H1 (cell line): ENCODE data around the gene CCN6. TPM values are rescaled to one million over a fixed set of nuclear protein-coding genes. Genes with fewer than 3 reads are reported as not detected.

ENCODE experiments used
- CTCF ChIA-PET: fragments of 300-600 bp; sonication (Branson Sonifier 250); formaldehyde crosslinking; loops from one replicate; lab custom pipeline; 2021; ENCODE audit not compliant: partially characterized antibody; lab: Charles Lee
- POLR2A ChIA-PET: fragments of 300-600 bp; sonication (Branson Sonifier 250); formaldehyde crosslinking; loops from one replicate; lab custom pipeline; 2021; ENCODE audit warnings: inconsistent platforms; ENCODE audit not compliant: partially characterized antibody; lab: Charles Lee
- DNase-seq, 2 experiments: peaks; one replicate each; pipeline versions ENCODE4 v3.0.0 to v3.0.0-alpha.2; 2010 to 2022; ENCODE audit warnings: low spot score in 2 of 2, low read depth in 1 of 2, mixed read lengths in 1 of 2
- FAIRE-seq: peaks from 2 replicates; lab custom pipeline; 2011; peaks lifted over from hg19 to GRCh38; lab: Jason Lieb, UNC
- H2AFZ ChIP-seq: 2 replicates; pipeline ENCODE4 v1.8.1; 2012; ENCODE audit warnings: low read length, inconsistent platforms
- H2AK5ac ChIP-seq: 2 replicates; pipeline ENCODE4 v1.6.1; 2013; ENCODE audit warnings: low read depth, low read length
- H2BK120ac ChIP-seq: replicated peaks from 2 replicates; pipeline ENCODE3; 2013; ENCODE audit warnings: low read depth, low read length, inconsistent platforms
- H2BK12ac ChIP-seq: 2 replicates; pipeline ENCODE4 v1.6.1; 2013; ENCODE audit warnings: low read depth, low read length
- H2BK15ac ChIP-seq: 2 replicates; pipeline ENCODE4 v1.6.1; 2013; ENCODE audit warnings: low read length
- H2BK20ac ChIP-seq: 2 replicates; pipeline ENCODE4 v1.6.1; 2013; ENCODE audit warnings: low read length
- H2BK5ac ChIP-seq: 2 replicates; pipeline ENCODE4 v1.6.1; 2013; ENCODE audit warnings: low read depth, low read length
- H3K14ac ChIP-seq: 2 replicates; pipeline ENCODE4 v1.6.1; 2013; ENCODE audit warnings: inconsistent platforms; ENCODE audit not compliant: insufficient read length
- H3K18ac ChIP-seq: 2 replicates; pipeline ENCODE4 v1.6.1; 2013; ENCODE audit warnings: low read length; ENCODE audit errors: extremely low read depth
- H3K23ac ChIP-seq: 2 replicates; pipeline ENCODE4 v1.6.1; 2013; ENCODE audit warnings: inconsistent platforms; ENCODE audit not compliant: insufficient read length
- H3K23me2 ChIP-seq: 2 replicates; pipeline ENCODE4 v1.6.1; 2013; ENCODE audit warnings: low read depth, low read length
- H3K27ac ChIP-seq: 2 replicates; pipeline ENCODE4 v1.6.1; 2011; ENCODE audit warnings: low read depth, low read length, inconsistent platforms
- H3K27me3 ChIP-seq, 4 experiments: replicated peaks in 1 of 4; 1 replicate in 1 of 4; 2 replicates in 3 of 4; pipeline versions ENCODE4 v1.6.1 to v1.8.1; 2011 to 2013; ENCODE audit warnings: low read length in 3 of 4, mild to moderate bottlenecking in 3 of 4, inconsistent platforms in 2 of 4, mixed read lengths in 2 of 4, moderate library complexity in 1 of 4; ENCODE audit not compliant: control insufficient read depth in 3 of 4, insufficient read depth in 3 of 4; ENCODE audit errors: extremely low read depth in 1 of 4
- H3K36me3 ChIP-seq, 4 experiments: 2 replicates each; pipeline versions ENCODE4 v1.6.1 to v1.8.1; 2011 to 2013; ENCODE audit warnings: mild to moderate bottlenecking in 4 of 4, low read length in 3 of 4, moderate library complexity in 2 of 4, control low read depth in 1 of 4, inconsistent platforms in 1 of 4; ENCODE audit not compliant: insufficient read depth in 4 of 4, control insufficient read depth in 2 of 4
- H3K4ac ChIP-seq: replicated peaks from 2 replicates; pipeline ENCODE3; 2013; ENCODE audit warnings: low read length, low read depth, mixed read lengths, inconsistent platforms; ENCODE audit not compliant: insufficient read length
- H3K4me1 ChIP-seq, 4 experiments: replicated peaks in 1 of 4; 1 replicate in 1 of 4; 2 replicates in 3 of 4; pipeline versions ENCODE4 v1.6.1 to v1.8.1; 2011 to 2013; ENCODE audit warnings: low read length in 3 of 4, inconsistent platforms in 2 of 4, mixed read lengths in 1 of 4; ENCODE audit not compliant: insufficient read depth in 4 of 4, control insufficient read depth in 3 of 4
- H3K4me2 ChIP-seq, 2 experiments: 2 replicates each; pipeline versions ENCODE4 v1.6.1 to v1.8.1; 2011 to 2013; ENCODE audit warnings: low read depth in 2 of 2, low read length in 2 of 2, control low read depth in 1 of 2, inconsistent platforms in 1 of 2, mild to moderate bottlenecking in 1 of 2; ENCODE audit not compliant: insufficient read depth in 1 of 2
- H3K4me3 ChIP-seq, 4 experiments: fragments of 200-600, 300-600 bp in 1 of 4; sonication (generic), shearing (Covaris generic), sonication (Bioruptor Twin) in 1 of 4; 2 replicates each; pipeline versions ENCODE4 v1.5.1 to v1.8.1; 2011 to 2016; ENCODE audit warnings: low read length in 4 of 4, low read depth in 3 of 4, control low read depth in 2 of 4, inconsistent platforms in 2 of 4, mild to moderate bottlenecking in 2 of 4, mixed read lengths in 1 of 4, moderate library complexity in 1 of 4; ENCODE audit not compliant: insufficient read depth in 2 of 4; ENCODE audit errors: extremely low read depth in 1 of 4
- H3K56ac ChIP-seq: replicated peaks from 2 replicates; pipeline ENCODE3; 2013; ENCODE audit warnings: low read depth, mild to moderate bottlenecking, mixed read lengths, low read length, inconsistent platforms; ENCODE audit not compliant: insufficient read length
- H3K79me1 ChIP-seq: 2 replicates; pipeline ENCODE4 v1.6.1; 2013; ENCODE audit warnings: low read depth, low read length, control low read depth
- H3K79me2 ChIP-seq, 2 experiments: 2 replicates each; pipeline versions ENCODE4 v1.6.1 to v1.8.1; 2012 to 2013; ENCODE audit warnings: low read length in 2 of 2, mild to moderate bottlenecking in 2 of 2, inconsistent platforms in 1 of 2; ENCODE audit not compliant: insufficient read depth in 2 of 2, control insufficient read depth in 1 of 2
- H3K9ac ChIP-seq, 4 experiments: replicated peaks in 1 of 4; 1 replicate in 1 of 4; 2 replicates in 3 of 4; pipeline versions ENCODE4 v1.6.1 to v1.8.1; 2011 to 2013; ENCODE audit warnings: low read depth in 3 of 4, low read length in 3 of 4, control low read depth in 2 of 4, mild to moderate bottlenecking in 2 of 4, moderate library complexity in 2 of 4, inconsistent platforms in 1 of 4; ENCODE audit errors: extremely low read depth in 1 of 4
- H3K9me3 ChIP-seq, 2 experiments: 2 replicates each; pipeline versions ENCODE4 v1.6.1 to v1.8.1; 2012 to 2013; ENCODE audit warnings: mild to moderate bottlenecking in 2 of 2, moderate library complexity in 2 of 2, control low read depth in 1 of 2, inconsistent platforms in 1 of 2, low read depth in 1 of 2, low read length in 1 of 2, mixed read lengths in 1 of 2; ENCODE audit not compliant: insufficient read depth in 2 of 2
- H4K20me1 ChIP-seq, 2 experiments: replicated peaks in 1 of 2; 2 replicates each; pipeline versions ENCODE3 to v1.8.1; 2011 to 2013; ENCODE audit warnings: inconsistent platforms in 2 of 2, low read length in 2 of 2, mild to moderate bottlenecking in 1 of 2; ENCODE audit not compliant: insufficient read depth in 2 of 2, control insufficient read depth in 1 of 2
- H4K5ac ChIP-seq: 2 replicates; pipeline ENCODE4 v1.6.1; 2013; ENCODE audit warnings: low read length, low read depth, mixed read lengths, inconsistent platforms; ENCODE audit not compliant: insufficient read length
- H4K8ac ChIP-seq: 2 replicates; pipeline ENCODE4 v1.8.0; 2013; ENCODE audit warnings: mild to moderate bottlenecking, moderate library complexity, low read length, inconsistent platforms; ENCODE audit not compliant: insufficient read depth; ENCODE audit errors: extremely low read depth
- H4K91ac ChIP-seq: replicated peaks from 2 replicates; pipeline ENCODE3; 2013; ENCODE audit warnings: low read length, mixed read lengths, inconsistent platforms; ENCODE audit not compliant: insufficient read length
- EGR1 ChIP-seq: IDR thresholded peaks from 2 replicates; pipeline ENCODE4 v1.6.1; 2011; ENCODE audit warnings: low read depth, low read length, borderline replicate concordance
- EP300 ChIP-seq, 2 experiments: IDR thresholded peaks; 1 replicate in 1 of 2; 2 replicates in 1 of 2; pipeline ENCODE4 v1.6.1; 2011 to 2012; ENCODE audit warnings: low read depth in 2 of 2, low read length in 2 of 2, mild to moderate bottlenecking in 2 of 2, borderline replicate concordance in 1 of 2, inconsistent platforms in 1 of 2, moderate library complexity in 1 of 2
- HDAC6 ChIP-seq: IDR thresholded peaks from one replicate; pipeline ENCODE4 v1.7.1; 2012; ENCODE audit warnings: low read depth, mild to moderate bottlenecking, inconsistent platforms, low read length, moderate library complexity
- JUN ChIP-seq: IDR thresholded peaks from 2 replicates; pipeline ENCODE4 v1.6.1; 2011; ENCODE audit warnings: low read depth, mild to moderate bottlenecking, improper control_type of control experiment, low read length
- JUND ChIP-seq: IDR thresholded peaks from 2 replicates; pipeline ENCODE4 v1.6.1; 2011; ENCODE audit warnings: mild to moderate bottlenecking, improper control_type of control experiment, low read length
- RFX5 ChIP-seq: IDR thresholded peaks from 2 replicates; pipeline ENCODE4 v1.6.1; 2011; ENCODE audit warnings: low read depth, low read length, improper control_type of control experiment, borderline replicate concordance
- SIN3A ChIP-seq, 2 experiments: IDR thresholded peaks in 1 of 2; conservative IDR thresholded peaks in 1 of 2; 2 replicates each; pipeline ENCODE4 v1.6.1; 2011 to 2012; ENCODE audit warnings: low read length in 2 of 2, improper control_type of control experiment in 1 of 2, low read depth in 1 of 2, mild to moderate bottlenecking in 1 of 2
- SIX5 ChIP-seq: IDR thresholded peaks from 2 replicates; pipeline ENCODE4 v1.6.1; 2011; ENCODE audit warnings: mild to moderate bottlenecking, low read depth, low read length
- SP2 ChIP-seq: IDR thresholded peaks from 2 replicates; pipeline ENCODE4 v1.6.1; 2012; ENCODE audit warnings: mild to moderate bottlenecking, low read length, inconsistent platforms
- SRF ChIP-seq: IDR thresholded peaks from 2 replicates; pipeline ENCODE4 v1.6.1; 2011; ENCODE audit warnings: mild to moderate bottlenecking, low read depth, low read length, moderate library complexity
- YY1 ChIP-seq: IDR thresholded peaks from 2 replicates; pipeline ENCODE4 v1.6.1; 2011; ENCODE audit warnings: low read depth, mild to moderate bottlenecking, low read length
- WGBS, 2 experiments: shearing (Covaris generic) in 1 of 2; methylation state at CpG; one replicate each; pipeline versions ENCODE4 v1.1.6 to v1.1.7; 2013 to 2015; ENCODE audit warnings: low lambda C conversion rate in 2 of 2, mixed read lengths in 2 of 2, inconsistent platforms in 1 of 2, low coverage in 1 of 2, missing lambda C conversion rate in 1 of 2; ENCODE audit not compliant: insufficient replicate concordance in 2 of 2, insufficient coverage in 1 of 2, insufficient read length in 1 of 2; ENCODE audit errors: extremely low coverage in 1 of 2, missing lambda C conversion rate in 1 of 2; 5-methylcytosine and 5-hydroxymethylcytosine counted together
- polyA plus RNA-seq, 7 experiments: library from polyadenylated mRNA; depleted of rRNA in 3 of 7; stranded (reverse) in 5 of 7; unstranded in 2 of 7; fragments of >200 nt in 5 of 7; fragments of 200-250 nt in 2 of 7; gene quantifications; 1 replicate in 5 of 7; 2 replicates in 1 of 7; 4 replicates in 1 of 7; pipeline versions ENCODE4 v1.2.1 to v1.2.3, GENCODE V29; 2011 to 2013; ENCODE audit warnings: missing spikeins in 2 of 7, mixed read lengths in 2 of 7
- total RNA-seq: library from RNA; stranded (reverse); fragmentation: NEBNext Ultra II Directional; extraction: Animal tissue kit (Norgen Biotek cat#: 25700); gene quantifications from 2 replicates; pipeline ENCODE4 v1.2.1, GENCODE V29; 2021
- TF ChIP-seq, protein P1 (sequence below): IDR thresholded peaks from 2 replicates; pipeline ENCODE4 v1.6.1; 2012; ENCODE audit warnings: inconsistent platforms

The CCN6 gene
- total and polyA plus RNA-seq, 2 of the 8 experiments (the other 6 are each of a cell fraction or from before 2014, with no cell fraction given) = not detected

DNA sequence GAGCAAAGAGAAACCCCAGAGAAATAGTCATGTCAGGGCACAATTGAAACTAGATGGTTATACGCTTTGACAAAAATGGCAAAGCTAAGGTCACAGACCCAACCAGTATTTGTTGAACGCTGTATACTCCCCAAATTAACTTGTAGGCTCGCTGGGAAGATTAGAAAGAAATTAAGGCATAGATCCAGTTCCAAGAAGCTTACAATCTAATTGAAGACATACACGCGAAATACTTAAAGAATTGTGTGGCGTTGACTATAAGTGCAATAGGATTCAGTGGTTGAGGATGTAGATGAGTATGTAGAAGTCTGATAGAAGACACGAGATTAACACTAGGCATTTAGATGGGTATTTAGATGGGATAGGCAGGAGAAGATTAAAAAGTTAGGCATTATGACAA, 34.0 kb downstream of the CCN6 start:
- Histone ChIP-seq H3K4ac (no peak overlapping the region), H2AFZ (peak overlapping the region; percentile 97), H4K20me1 (no peaks in the 10 kb centered on the region), H3K4me3 (peak overlapping the region; percentile 66 to 92 (median 79)), H2BK20ac (no peak overlapping the region), H3K4me2 (peak overlapping the region; percentile 43 to 67), H3K36me3 (peaks cover 0 to 7% (median 0%) of the 10 kb centered on the region in 4 experiments; a peak in 3 of 8 replicates), H3K23ac (no peak overlapping the region), H3K18ac (no peak overlapping the region), H3K9ac (peak overlapping the region in 3 of 4 experiments; percentile 0 to 44 (median 35); a peak in 3 of 7 replicates), H3K27me3 (no peaks in the 10 kb centered on the region), H4K5ac (no peak overlapping the region), H2BK15ac (no peak overlapping the region), H3K79me2 (no peaks in the 10 kb centered on the region), H3K9me3 (no peaks in the 10 kb centered on the region), H2BK120ac (no peak overlapping the region)
- POLR2A ChIA-PET = interaction anchor here (0.7 to 1.4 kb wide), 6 partner anchors 9 to 482 kb away, joined by 3 to 7 read pairs (median 4); partner anchors contain the start of gene TRAF3IP2
- no peak for FAIRE-seq
- WGBS, 2 experiments = 41% methylated on average over 7 of the region's 7 CpGs; no CpG with 5 or more reads in 1 of the 2 experiments
- TF ChIP-seq YY1 = no peak
- TF ChIP-seq EP300 (IDR thresholded peaks at IDR 0.05; ENCODE audit: borderline replicate concordance in 1 of 2, low read depth in 2 of 2, low read length in 2 of 2) = no peak
- TF ChIP-seq SRF = no peak
- no peak for TF ChIP-seq HDAC6
- TF ChIP-seq, protein P1, sequence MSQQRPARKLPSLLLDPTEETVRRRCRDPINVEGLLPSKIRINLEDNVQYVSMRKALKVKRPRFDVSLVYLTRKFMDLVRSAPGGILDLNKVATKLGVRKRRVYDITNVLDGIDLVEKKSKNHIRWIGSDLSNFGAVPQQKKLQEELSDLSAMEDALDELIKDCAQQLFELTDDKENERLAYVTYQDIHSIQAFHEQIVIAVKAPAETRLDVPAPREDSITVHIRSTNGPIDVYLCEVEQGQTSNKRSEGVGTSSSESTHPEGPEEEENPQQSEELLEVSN = no peak
- TF ChIP-seq RFX5 = no peak
- TF ChIP-seq SIX5 = no peak
- no peak for TF ChIP-seq EGR1
- TF ChIP-seq SP2 = no peak
- no peak for TF ChIP-seq JUN
- TF ChIP-seq SIN3A (conservative IDR thresholded peaks at IDR 0.05 in 1 of 2, IDR thresholded peaks at IDR 0.05 in 1 of 2; ENCODE audit: low read depth in 1 of 2, low read length in 2 of 2) = no peak
- TF ChIP-seq JUND = no peak
- TF ChIP-seq, all 59 proteins: peak for 0
- Histone ChIP-seq H3K4me1 (no peaks in the 10 kb centered on the region), H3K56ac (no peak overlapping the region), H2AK5ac (no peak overlapping the region), H2BK5ac (no peak overlapping the region), H3K23me2 (peaks cover 6% of the 10 kb centered on the region; the same call in 1 of the 2 replicates), H3K14ac (no peak overlapping the region), H2BK12ac (no peak overlapping the region), H4K8ac (no peak overlapping the region), H3K27ac (no peak overlapping the region), H4K91ac (no peak overlapping the region), H3K79me1 (no peaks in the 10 kb centered on the region)
- CTCF ChIA-PET = interaction anchor here (0.7 to 3.6 kb wide), 6 partner anchors 13 to 177 kb away, joined by 3 to 21 read pairs (median 4); no protein-coding TSS in a partner anchor
- no peak for DNase-seq
